Stimulated activated CD4-positive, alpha-beta T cell treated with anti-CD3 and anti-CD28 coated beads, Interleukin-15, amount 100 ng/mL, for 24 hours (primary cell): ENCODE results near the gene VMAC.
"Not testable (repeated sequence)": the region's sequence is repeated elsewhere in the genome, so short reads cannot be mapped to it uniquely, and the experiment has no call there.

Experiments
- DNase-seq: peaks from one replicate; pipeline ENCODE4 v3.0.0-alpha.2; 2020

The VMAC gene

GRCh38 chr19:5884065-5884811, 20.4 kb upstream of the VMAC start:
- not testable (repeated sequence) for DNase-seq

GRCh38 chr19:5889288-5889971, 15.2 kb upstream of the VMAC start:
- no peak for DNase-seq

GRCh38 chr19:5890099-5890498, 14.6 kb upstream of the VMAC start:
- no peak for DNase-seq

- no peak for DNase-seq
These were observed 13.1 kb upstream of the VMAC start for GRCh38 chr19:5891572-5891937.

- peak; percentile 39 for DNase-seq
These were observed 12.5 kb upstream of the VMAC start for GRCh38 chr19:5891938-5892771.

- DNase-seq, result no peak
These were observed 11.8 kb upstream of the VMAC start for GRCh38 chr19:5892772-5893275.

- DNase-seq, result no peak
These were observed 11.3 kb upstream of the VMAC start for GRCh38 chr19:5893296-5893903.

- DNase-seq, result no peak
These were observed 10.6 kb upstream of the VMAC start for GRCh38 chr19:5893907-5894703.

- DNase-seq, result no peak
These were observed 9.8 kb upstream of the VMAC start for GRCh38 chr19:5894704-5895349.

GRCh38 chr19:5895409-5895808, 9.3 kb upstream of the VMAC start:
- no peak for DNase-seq

- DNase-seq, result no peak
These were observed 8.8 kb upstream of the VMAC start for GRCh38 chr19:5895890-5896289.

- no peak for DNase-seq
These were observed 8.2 kb upstream of the VMAC start for GRCh38 chr19:5896365-5897076.

GRCh38 chr19:5897189-5897969, 7.3 kb upstream of the VMAC start:
- no peak for DNase-seq

- DNase-seq, result no peak
These were observed 4.7 kb upstream of the VMAC start for GRCh38 chr19:5899728-5900526.

GRCh38 chr19:5900976-5901375, 3.7 kb upstream of the VMAC start:
- DNase-seq, result no peak

GRCh38 chr19:5903056-5903623, 1.5 kb upstream of the VMAC start:
- peak; percentile 26 for DNase-seq

GRCh38 chr19:5903624-5904351, 884 bp upstream of the VMAC start, which contains the start of gene NDUFA11:
NDUFA11 (minus strand) TSS chr19:5903790; CDS start chr19:5903708, 82 bp downstream.
- DNase-seq, result peak; percentile 97
